Neural progenitor cell (in vitro differentiated cells): ENCODE results near the gene AFF3.

Experiments
- CTCF ChIP-seq: fragments of 200-600 bp; sonication (generic); IDR thresholded peaks from 2 replicates; pipeline ENCODE4 v1.5.1; 2017; ENCODE audit warnings: antibody characterized with exemption, mild to moderate bottlenecking
- EZH2phosphoT487 ChIP-seq: fragments of 200-600 bp; sonication (generic); IDR thresholded peaks from 2 replicates; pipeline ENCODE4 v1.6.1; 2017; ENCODE audit warnings: antibody characterized with exemption

- TF ChIP-seq CTCF (no peak), EZH2phosphoT487 (no peak)
Observed at GRCh38 chr2:99786636-99787390, 355.6 kb downstream of the AFF3 start.
